ENCODE data around the gene TAS2R31.

GRCh38 chr12:11040162-11040561 is 9.0 kb upstream of the TAS2R31 start:
- TF ChIP-seq POLR2AphosphoS5 (IDR thresholded peaks at IDR 0.05), result no peak
- no peak for TF ChIP-seq CTCF (IDR thresholded peaks at IDR 0.05)
